ENCODE measurements around the gene CBX4.

The CBX4 gene

DNA sequence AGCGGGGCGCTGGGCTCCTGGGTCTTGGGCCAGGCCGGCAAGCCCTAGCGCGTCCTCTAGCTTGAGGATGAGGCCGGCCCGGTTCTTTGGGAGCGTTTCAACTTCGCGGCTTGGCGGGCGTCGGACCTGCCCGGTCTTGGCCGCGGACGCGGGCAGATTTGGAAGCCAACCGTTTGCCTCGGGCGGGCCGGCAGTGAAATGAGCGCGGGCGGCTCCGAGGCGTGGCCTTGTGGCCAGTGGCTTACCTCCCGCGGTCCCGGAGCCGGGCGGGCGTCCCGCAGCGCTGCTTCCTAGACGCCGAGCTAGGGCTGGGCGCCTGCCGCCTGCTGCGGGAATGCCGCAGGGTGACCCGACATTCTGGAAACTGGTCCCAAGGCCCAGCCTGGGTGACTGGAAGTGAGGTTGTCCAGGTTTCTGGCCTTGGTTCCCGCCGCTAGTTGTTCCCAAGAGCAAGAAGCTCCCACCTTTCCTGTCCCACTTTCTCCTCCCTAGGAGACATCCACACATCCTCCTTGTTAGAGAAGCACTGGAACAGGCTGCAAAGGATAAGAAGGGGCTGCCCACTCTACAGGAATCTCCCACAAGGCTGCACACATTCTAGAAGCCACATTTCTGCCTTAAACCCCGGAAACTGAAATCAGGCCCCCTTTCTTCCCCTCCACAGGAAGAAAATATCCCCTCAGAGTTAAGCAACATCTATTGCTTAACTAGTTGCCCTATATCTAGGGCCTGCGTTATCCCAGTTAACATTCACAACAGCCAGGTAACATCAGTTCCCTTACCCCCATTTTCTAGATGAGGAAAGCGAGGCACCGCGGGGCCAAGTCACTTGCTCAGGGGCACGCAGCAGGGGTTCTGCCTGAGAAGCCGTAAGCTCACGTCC lies 37.8 kb downstream of the CBX4 start (continued):
- TF ChIP-seq, protein P1, sequence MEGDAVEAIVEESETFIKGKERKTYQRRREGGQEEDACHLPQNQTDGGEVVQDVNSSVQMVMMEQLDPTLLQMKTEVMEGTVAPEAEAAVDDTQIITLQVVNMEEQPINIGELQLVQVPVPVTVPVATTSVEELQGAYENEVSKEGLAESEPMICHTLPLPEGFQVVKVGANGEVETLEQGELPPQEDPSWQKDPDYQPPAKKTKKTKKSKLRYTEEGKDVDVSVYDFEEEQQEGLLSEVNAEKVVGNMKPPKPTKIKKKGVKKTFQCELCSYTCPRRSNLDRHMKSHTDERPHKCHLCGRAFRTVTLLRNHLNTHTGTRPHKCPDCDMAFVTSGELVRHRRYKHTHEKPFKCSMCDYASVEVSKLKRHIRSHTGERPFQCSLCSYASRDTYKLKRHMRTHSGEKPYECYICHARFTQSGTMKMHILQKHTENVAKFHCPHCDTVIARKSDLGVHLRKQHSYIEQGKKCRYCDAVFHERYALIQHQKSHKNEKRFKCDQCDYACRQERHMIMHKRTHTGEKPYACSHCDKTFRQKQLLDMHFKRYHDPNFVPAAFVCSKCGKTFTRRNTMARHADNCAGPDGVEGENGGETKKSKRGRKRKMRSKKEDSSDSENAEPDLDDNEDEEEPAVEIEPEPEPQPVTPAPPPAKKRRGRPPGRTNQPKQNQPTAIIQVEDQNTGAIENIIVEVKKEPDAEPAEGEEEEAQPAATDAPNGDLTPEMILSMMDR (tag by site-specific recombination; IDR thresholded peaks at IDR 0.05) = peak; percentile 52
- TF ChIP-seq ZNF132 (tag by site-specific recombination; IDR thresholded peaks at IDR 0.05; ENCODE audit: borderline replicate concordance) (no peak), SP2 (tag by site-specific recombination; IDR thresholded peaks at IDR 0.05) (peak; percentile 45), KLF7 (tag by site-specific recombination; IDR thresholded peaks at IDR 0.05; ENCODE audit: borderline replicate concordance) (peak; percentile 76), ZNF19 (tag by site-specific recombination; IDR thresholded peaks at IDR 0.05; ENCODE audit: low read depth) (no peak), ZNF24 (tag by site-specific recombination; IDR thresholded peaks at IDR 0.05) (no peak), ZNF654 (tag by site-specific recombination; IDR thresholded peaks at IDR 0.05; ENCODE audit: low read depth) (no peak), ZNF843 (tag by site-specific recombination; IDR thresholded peaks at IDR 0.05) (0 out of 2 replicates have a peak, but pooled peaks have one; percentile 27), ZNF692 (tag by site-specific recombination; IDR thresholded peaks at IDR 0.05) (peak; percentile 50), GFI1B (tag by site-specific recombination; IDR thresholded peaks at IDR 0.05) (no peak), ZNF214 (tag by site-specific recombination; IDR thresholded peaks at IDR 0.05; ENCODE audit: borderline replicate concordance) (no peak), EGR2 (tag by site-specific recombination; IDR thresholded peaks at IDR 0.05; ENCODE audit: low read depth) (no peak), ZNF391 (tag by site-specific recombination; IDR thresholded peaks at IDR 0.05; ENCODE audit: borderline replicate concordance, low read depth) (0 out of 2 replicates have a peak, but pooled peaks have one; percentile 13), ZNF704 (tag by site-specific recombination; IDR thresholded peaks at IDR 0.05) (no peak), ZNF549 (tag by site-specific recombination; IDR thresholded peaks at IDR 0.05) (no peak), ZNF660 (tag by site-specific recombination; IDR thresholded peaks at IDR 0.05) (no peak), ZNF18 (tag by site-specific recombination; IDR thresholded peaks at IDR 0.05) (no peak), ZNF658 (tag by site-specific recombination; IDR thresholded peaks at IDR 0.05) (no peak), ZNF530 (tag by site-specific recombination; IDR thresholded peaks at IDR 0.05; ENCODE audit: low read depth) (no peak), ZNF707 (tag by site-specific recombination; IDR thresholded peaks at IDR 0.05) (no peak), ZNF514 (tag by site-specific recombination; IDR thresholded peaks at IDR 0.05) (no peak), ZNF792 (tag by site-specific recombination; IDR thresholded peaks at IDR 0.05) (no peak), ZNF354C (tag by site-specific recombination; IDR thresholded peaks at IDR 0.05; ENCODE audit: borderline replicate concordance, low read depth) (no peak), ZNF585B (tag by site-specific recombination; IDR thresholded peaks at IDR 0.05) (no peak), ZNF324 (tag by site-specific recombination; IDR thresholded peaks at IDR 0.05) (no peak), ZNF169 (tag by site-specific recombination; IDR thresholded peaks at IDR 0.05) (no peak), ZNF302 (tag by site-specific recombination; IDR thresholded peaks at IDR 0.05; ENCODE audit: low read depth) (no peak), SCRT2 (tag by site-specific recombination; IDR thresholded peaks at IDR 0.05) (no peak), MZF1 (tag by site-specific recombination; IDR thresholded peaks at IDR 0.05; ENCODE audit: borderline replicate concordance) (no peak), ZNF777 (tag by site-specific recombination; IDR thresholded peaks at IDR 0.05; ENCODE audit: borderline replicate concordance) (no peak)
- TF ChIP-seq, protein P2, sequence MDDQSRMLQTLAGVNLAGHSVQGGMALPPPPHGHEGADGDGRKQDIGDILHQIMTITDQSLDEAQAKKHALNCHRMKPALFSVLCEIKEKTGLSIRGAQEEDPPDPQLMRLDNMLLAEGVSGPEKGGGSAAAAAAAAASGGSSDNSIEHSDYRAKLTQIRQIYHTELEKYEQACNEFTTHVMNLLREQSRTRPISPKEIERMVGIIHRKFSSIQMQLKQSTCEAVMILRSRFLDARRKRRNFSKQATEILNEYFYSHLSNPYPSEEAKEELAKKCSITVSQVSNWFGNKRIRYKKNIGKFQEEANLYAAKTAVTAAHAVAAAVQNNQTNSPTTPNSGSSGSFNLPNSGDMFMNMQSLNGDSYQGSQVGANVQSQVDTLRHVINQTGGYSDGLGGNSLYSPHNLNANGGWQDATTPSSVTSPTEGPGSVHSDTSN (CRISPR knock-in tag; IDR thresholded peaks at IDR 0.05) = no peak
- TF ChIP-seq, protein P3, sequence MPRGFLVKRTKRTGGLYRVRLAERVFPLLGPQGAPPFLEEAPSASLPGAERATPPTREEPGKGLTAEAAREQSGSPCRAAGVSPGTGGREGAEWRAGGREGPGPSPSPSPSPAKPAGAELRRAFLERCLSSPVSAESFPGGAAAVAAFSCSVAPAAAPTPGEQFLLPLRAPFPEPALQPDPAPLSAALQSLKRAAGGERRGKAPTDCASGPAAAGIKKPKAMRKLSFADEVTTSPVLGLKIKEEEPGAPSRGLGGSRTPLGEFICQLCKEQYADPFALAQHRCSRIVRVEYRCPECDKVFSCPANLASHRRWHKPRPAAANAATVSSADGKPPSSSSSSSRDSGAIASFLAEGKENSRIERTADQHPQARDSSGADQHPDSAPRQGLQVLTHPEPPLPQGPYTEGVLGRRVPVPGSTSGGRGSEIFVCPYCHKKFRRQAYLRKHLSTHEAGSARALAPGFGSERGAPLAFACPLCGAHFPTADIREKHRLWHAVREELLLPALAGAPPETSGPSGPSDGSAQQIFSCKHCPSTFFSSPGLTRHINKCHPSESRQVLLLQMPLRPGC (tag by site-specific recombination; IDR thresholded peaks at IDR 0.05) = no peak
